GM12872 (cell line): ENCODE measurements around the gene NECAB2.
A peak's percentile ranks its signal among the peaks of the same experiment; 100 is the strongest.

Experiments used
- TF ChIP-seq, protein P1 (sequence below): IDR thresholded peaks from 3 replicates; pipeline ENCODE4 v1.5.1; 2011; ENCODE audit warnings: low read depth, mild to moderate bottlenecking, low read length, moderate library complexity; ENCODE audit not compliant: insufficient read depth

The NECAB2 gene

DNA sequence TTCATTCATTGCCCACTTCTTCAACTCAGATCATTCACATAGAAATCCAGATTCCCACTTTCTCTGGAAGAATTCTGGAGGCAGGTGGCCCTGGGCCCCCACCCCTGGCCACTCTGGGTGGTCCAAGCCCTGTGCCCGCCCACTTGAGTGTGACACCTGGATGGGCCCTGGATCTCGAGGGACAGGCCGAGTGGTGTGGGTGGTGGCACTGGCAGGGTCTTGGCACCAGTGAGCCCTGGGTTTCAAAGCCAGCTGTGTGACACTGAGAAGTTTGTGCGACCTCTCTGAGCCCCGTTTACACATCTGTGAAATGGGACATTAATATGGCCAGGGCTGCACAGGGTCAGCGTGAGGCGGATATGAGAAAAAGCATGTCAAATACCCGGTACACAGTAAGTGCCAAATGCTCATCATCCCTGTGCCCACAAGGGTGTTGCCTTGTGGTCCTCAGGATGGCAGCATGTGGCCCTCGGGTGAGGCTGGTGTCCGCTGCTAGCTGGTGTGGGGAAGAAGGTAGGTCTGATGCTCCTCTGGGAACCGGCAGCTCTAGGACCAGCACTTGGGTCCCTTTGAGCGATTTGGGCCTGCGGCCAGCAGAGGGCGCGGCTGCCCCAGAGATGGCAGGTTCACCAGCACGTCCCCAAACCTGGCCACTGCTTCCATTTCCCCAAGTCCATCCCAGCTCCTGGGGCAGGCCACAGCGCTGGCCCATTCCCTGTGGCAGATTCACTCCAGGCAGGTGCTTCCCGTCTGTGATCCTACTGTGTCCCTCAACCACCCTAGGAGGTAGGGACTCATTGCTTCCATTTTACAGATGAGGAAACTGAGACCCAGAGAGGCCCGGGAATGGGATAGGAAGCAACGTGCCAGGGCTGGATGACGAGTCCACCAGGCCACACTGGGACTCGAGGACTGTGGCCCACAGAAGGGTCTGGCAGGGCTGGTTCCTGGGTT lies 11.4 kb upstream of the NECAB2 start:
- TF ChIP-seq, protein P1, sequence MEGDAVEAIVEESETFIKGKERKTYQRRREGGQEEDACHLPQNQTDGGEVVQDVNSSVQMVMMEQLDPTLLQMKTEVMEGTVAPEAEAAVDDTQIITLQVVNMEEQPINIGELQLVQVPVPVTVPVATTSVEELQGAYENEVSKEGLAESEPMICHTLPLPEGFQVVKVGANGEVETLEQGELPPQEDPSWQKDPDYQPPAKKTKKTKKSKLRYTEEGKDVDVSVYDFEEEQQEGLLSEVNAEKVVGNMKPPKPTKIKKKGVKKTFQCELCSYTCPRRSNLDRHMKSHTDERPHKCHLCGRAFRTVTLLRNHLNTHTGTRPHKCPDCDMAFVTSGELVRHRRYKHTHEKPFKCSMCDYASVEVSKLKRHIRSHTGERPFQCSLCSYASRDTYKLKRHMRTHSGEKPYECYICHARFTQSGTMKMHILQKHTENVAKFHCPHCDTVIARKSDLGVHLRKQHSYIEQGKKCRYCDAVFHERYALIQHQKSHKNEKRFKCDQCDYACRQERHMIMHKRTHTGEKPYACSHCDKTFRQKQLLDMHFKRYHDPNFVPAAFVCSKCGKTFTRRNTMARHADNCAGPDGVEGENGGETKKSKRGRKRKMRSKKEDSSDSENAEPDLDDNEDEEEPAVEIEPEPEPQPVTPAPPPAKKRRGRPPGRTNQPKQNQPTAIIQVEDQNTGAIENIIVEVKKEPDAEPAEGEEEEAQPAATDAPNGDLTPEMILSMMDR: peak; percentile 98

DNA sequence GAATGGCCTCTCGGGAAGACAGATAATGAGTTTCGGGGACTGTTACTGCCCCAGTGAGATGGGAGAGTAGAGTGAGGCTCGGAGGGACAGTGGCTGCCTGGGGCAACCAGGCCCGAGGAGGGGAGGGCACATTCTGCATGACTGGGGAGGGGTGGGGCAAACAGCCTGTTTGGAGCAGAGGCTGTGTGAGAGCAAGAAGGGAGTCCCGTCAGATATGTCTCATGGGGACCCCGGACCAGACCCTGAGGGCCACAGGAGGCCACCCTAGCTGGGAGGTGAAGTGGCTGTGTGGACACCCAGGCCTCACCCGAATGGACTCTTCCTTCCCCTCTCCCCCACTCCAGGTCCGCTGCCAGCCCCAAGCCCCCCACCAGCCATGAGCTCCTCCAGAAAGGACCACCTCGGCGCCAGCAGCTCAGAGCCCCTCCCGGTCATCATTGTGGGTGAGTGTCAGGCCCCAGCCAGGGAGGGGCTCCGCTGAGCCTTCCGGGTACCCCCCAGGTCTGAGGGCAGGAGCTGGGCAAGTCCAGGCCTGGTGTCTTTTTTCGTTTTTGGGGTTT lies 10.7 kb upstream of the NECAB2 start:
- TF ChIP-seq, protein P1: no peak

- TF ChIP-seq, protein P1: no peak
Observed at GRCh38 chr16:83958137-83958845, 9.8 kb upstream of the NECAB2 start.

- TF ChIP-seq, protein P1: no peak
Observed at GRCh38 chr16:83958846-83959565, 9.0 kb upstream of the NECAB2 start.

- TF ChIP-seq, protein P1: no peak
Observed at GRCh38 chr16:83959656-83960434, 8.2 kb upstream of the NECAB2 start.

DNA sequence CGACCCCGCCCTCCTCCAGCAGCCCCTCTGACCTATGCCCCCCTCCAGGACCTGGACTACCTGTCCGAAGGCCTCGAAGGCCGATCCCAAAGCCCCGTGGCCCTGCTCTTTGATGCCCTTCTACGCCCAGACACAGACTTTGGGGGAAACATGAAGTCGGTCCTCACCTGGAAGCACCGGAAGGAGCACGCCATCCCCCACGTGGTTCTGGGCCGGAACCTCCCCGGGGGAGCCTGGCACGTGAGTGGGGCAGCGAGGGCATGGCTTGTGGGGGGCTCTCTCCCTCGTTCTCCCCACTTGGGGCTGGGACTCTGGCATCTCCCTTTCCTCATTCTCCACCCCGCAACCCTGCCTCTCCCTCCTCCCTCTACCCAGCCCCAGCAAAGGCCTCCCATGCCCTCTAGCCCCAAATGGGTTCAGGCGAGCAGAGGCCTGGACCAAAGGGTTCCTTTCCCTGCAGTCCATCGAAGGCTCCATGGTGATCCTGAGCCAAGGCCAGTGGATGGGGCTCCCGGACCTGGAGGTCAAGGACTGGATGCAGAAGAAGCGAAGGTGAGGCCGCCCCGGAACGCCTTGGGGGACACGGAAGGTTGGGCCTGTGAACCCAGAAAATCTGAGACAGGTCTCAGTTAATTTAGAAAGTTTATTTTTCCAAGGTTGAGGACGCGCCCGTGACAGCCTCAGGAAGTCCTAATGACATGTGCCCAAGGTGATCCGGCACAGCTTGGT lies 7.4 kb upstream of the NECAB2 start:
- TF ChIP-seq, protein P1: no peak
